HG03469 (cell line): Measurements from ENCODE around the gene CYB5RL.

ENCODE experiments used
- ATAC-seq: cut with Tn5 transposase; IDR thresholded peaks from one replicate; pipeline ENCODE4 v1.9.1; 2021; ENCODE audit warnings: mild to moderate bottlenecking, moderate library complexity, moderate number of reproducible peaks; ENCODE audit not compliant: unreplicated experiment

The CYB5RL gene

GRCh38 chr1:54161495-54162168 lies 38.2 kb downstream of the CYB5RL start:
- no peak for ATAC-seq

GRCh38 chr1:54160351-54160750 lies 39.5 kb downstream of the CYB5RL start:
- ATAC-seq = no peak

- no peak for ATAC-seq
Observed at GRCh38 chr1:54159733-54160316, 40.0 kb downstream of the CYB5RL start.

- ATAC-seq = no peak
Observed at GRCh38 chr1:54158071-54158470, 41.8 kb downstream of the CYB5RL start.

- no peak for ATAC-seq
Observed at GRCh38 chr1:54157401-54157800, 42.4 kb downstream of the CYB5RL start.

GRCh38 chr1:54156986-54157385 lies 42.8 kb downstream of the CYB5RL start:
- ATAC-seq = no peak

- no peak for ATAC-seq
Observed at GRCh38 chr1:54156201-54156600, 43.6 kb downstream of the CYB5RL start.

GRCh38 chr1:54153535-54154439 lies 46.0 kb downstream of the CYB5RL start:
- no peak for ATAC-seq

- no peak for ATAC-seq
Observed at GRCh38 chr1:54152696-54153095, 47.1 kb downstream of the CYB5RL start, which contains the start of gene CDCP2. Gene CDCP2 (minus strand): TSS chr1:54153000. CDS start chr1:54152922, 78 bp downstream.

GRCh38 chr1:54151013-54151412 lies 48.8 kb downstream of the CYB5RL start:
- no peak for ATAC-seq
